Head of caudate nucleus (tissue), 42 donors: Measurements from ENCODE around the gene HAPSTR1.

ENCODE experiments used
- DNase-seq, 42 donors: peaks; one replicate each; pipeline versions ENCODE4 v3.0.0 to v3.0.0-alpha.2; 2020 to 2021; ENCODE audit warnings: mixed read lengths in 7 of 42
- intact Hi-C: fragments of 100-400 bp; cut with DNase I; formaldehyde crosslinking; loops from one replicate; pipeline ENCODE4 v1.15.0; 2022

HAPSTR1 gene

DNA sequence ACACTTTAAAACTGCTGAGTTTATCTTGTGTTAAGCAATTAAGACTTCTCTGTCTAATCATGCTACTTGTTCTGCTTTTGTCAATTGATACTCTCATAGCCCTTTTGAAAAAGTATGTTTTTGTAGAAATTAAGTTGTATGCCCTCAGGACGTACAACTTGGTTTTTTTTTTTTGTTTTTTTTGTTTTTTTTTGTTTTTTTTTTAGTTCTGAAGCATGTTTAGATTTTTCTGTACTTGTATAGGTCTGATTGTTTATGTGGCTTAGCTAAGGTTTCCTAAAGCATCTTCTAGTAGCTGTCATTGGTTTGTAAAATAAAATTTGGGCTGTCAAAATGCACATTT is 21.4 kb downstream of the HAPSTR1 start:
- intact Hi-C loops, result no loop called here
- DNase-seq, result no peak

DNA sequence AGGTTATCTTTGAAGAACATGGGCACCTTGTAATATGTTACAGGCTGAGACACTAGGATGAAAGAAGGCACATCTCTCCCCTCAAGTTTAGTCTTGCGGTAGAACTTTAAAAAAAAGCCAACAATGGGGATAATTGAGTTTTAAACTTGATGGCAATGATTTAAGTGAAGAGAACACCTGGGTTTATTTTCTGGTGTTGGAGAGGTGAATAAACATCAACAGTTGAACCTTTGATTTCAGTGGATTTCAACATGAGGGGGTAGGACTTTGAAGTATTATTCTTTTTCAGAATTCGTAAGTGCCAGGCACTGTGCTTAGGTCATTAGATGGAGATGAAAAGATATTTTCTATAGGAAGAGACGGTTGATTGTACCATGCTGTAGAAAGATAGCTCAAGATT is 22.3 kb downstream of the HAPSTR1 start:
- no peak for DNase-seq
- intact Hi-C loops, result no loop called here

DNA sequence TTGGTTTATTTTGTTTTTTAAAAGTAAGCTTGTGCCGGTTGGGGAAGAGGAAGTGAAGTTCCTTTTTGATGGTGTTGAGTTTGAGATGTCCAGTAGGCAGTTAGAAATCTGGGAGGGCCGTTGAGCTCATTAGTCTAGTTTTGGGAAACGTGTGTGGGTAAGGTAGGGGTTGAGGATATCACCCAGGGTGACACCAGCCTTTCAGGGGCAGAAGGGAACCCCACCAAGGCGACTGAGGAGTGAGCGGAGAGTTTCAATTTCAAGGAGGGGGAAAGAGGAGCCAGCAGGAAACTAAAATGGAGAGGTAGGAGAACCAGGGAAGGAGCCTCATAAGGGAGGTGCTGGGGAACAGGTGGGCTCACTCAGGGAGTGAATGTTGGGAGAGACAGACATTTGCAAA is 22.7 kb downstream of the HAPSTR1 start:
- intact Hi-C loops, result no loop called here

DNA sequence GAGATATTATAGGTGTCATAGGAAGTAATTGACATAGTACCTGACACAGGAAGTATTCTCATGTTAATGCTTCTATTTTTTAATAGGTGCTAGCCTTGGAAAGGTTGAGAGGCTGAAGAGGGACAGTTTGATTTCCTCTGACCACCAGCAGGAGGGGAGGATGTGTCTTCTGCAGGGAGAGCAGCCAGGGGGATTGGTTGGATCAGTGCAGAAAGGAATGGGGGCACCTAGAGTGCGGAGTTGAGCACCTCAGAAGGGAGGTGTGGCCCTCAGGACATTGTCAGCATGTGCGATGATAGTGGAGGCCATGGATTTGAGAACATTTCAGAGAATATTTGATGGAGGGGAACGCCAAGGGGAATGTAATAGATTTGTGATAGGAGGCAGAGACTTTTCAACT is 23.4 kb downstream of the HAPSTR1 start:
- DNase-seq, result no peak
- intact Hi-C loops, result no loop called here

More for the DNA sequence above, 22.7 kb downstream of the HAPSTR1 start:
- DNase-seq, result no peak

DNA sequence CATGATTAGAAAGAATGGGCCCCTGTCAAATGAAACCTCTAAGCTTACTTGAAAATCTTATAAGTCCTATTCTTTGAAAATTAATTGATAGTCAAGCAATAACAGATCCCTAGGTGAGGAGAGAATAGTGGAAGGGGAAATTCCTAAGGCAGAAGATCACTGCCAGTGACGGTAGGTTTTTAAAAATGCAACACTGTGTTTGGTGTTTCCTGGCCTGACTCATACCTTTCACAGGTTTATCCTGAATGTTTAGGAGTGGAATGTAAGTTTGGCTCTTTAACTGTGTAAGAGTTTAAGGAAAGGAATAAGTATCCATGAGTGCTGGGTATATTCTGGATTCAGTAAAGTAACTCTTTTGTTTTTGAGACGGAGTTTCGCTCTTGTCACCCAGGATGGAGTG is 23.8 kb downstream of the HAPSTR1 start:
- intact Hi-C loops, result no loop called here
- DNase-seq, result no peak

DNA sequence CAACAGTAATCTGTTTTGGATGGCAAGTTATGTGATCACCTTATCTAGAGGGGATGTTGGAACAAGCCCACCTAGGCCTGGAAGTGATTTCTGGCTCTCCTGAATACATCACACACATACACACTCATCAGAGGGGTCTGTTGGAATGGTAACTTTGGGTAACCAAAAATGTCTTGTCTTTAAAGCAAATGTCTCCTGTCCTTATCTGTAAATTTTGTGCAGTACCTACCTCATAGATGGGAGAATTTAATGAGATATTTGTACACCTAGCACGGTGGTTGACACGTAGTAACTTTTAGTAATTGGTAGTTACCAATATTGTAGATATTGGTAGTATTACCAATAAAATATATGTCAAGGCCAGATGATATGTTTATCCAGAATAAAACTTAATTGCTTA is 24.7 kb downstream of the HAPSTR1 start:
- intact Hi-C loops, result no loop called here
- no peak for DNase-seq

DNA sequence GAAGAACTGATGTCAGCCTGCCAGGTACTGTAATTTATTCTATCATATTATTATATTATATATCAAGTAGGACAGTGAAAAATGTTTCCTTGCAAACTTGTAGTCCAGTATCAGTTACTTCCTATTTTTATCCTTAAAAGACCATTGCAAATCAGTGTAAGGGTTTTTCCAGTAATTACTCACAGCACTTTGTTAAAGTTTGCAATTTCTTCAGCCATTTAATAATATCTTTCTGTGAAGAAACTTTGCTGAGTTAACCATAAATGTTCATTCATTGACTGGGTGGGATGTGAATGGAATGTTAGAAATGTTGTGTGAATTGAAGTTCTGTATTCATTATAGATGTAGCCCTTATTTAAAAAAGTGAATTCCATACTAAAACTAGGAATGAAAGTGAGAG is 26.7 kb downstream of the HAPSTR1 start:
- intact Hi-C loops, result no loop called here
- no peak for DNase-seq

DNA sequence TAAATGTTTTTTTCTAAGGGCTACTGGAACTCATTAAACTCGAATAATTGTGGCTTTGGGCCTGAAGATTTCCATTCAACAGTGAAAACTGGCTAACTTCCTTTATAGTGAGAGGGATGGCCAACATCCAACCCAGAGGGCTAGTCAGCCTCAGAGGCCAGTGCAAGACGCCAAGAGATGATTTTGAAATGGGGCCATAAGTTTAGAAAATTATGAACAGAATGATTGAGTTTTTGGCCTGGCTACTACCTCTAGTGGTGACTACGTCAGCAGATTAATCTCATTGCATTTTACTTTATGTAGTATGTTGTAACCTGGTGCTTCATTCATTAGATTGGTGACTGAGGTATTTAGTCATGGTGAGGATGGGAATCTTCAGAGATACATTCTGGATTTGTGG is 28.4 kb downstream of the HAPSTR1 start:
- DNase-seq, result peak in 2 of 42 donors; percentile 41 to 66
- intact Hi-C loops, result no loop called here

DNA sequence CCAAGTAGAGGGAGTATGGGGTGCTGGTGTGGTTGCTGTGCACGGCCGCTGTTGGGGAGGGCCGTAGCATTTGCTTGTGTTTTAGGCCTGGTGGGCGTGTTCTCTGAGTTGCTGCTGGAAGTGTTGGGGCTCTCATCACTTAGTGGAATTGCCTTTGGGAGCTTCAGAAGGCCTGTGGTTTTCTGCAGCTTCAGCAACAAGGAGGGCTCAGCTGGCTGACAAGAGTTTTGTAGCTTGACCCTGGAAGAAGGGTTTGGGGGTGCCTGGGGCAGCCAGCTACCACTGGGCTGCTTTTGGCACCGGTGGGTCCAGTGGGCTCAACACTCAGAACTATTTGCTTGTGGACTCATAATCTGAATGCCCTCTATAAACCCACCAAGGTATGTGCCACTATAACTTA is 30.9 kb downstream of the HAPSTR1 start:
- DNase-seq, result no peak
- intact Hi-C loops, result no loop called here

DNA sequence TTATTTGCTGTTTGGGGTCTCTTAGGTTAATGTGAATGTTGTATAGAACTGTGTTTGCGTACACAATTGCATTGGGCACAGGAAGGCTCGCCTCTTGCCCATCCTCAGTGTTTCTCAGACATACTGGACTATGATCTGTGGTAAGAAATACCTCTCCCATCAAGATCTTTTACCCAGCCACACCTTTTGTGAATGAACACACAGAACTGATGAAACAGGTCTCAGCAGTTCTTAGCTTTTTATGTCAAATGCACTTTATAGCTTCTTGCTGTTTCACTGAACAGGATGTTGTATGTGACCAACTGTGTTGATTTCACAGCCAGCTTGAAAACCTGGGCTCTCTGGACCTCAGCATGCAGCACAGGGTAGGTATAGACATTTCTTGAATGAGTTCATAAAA is 31.5 kb downstream of the HAPSTR1 start:
- intact Hi-C loops, result no loop called here
- no peak for DNase-seq

DNA sequence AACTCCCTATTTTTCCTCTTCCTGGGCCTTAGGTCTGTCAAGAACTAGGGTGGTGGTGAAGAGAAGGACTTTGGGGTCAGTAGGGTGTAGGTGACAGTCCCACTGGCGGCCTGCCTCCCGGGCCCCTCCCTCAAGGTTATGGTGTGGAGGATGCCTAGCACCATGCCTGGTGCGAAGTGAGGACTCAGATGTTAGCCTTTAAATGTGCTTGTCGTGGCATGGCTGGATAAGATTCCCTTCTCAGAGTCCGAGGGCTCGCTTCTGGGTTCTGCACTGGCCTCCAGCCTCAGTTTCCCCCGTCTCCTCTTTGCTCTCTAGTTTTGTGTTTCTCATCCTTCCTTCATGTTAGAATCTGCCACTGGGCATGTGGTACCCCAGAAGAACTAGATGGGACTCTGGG is 32.0 kb downstream of the HAPSTR1 start:
- DNase-seq, result no peak
- intact Hi-C loops, result no loop called here

DNA sequence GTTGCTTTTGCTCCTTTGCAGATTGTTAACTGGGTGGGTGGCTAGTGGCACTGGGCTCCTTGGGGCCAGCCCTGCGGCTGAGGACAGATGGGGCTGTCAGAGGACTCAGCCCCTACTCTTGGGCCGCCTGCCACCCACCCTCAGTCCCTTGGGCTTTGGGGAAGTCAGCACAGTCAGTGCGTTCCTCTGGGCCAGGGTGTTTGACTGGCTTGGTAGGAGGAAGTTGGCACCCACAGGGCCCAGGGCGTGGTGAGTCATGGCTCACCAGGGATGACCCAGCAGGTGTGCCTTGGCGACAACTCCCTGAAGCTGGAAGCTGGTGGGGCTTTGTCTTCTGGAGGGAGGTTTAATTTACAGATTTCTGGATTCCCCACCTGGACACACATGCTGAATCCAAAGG is 32.4 kb downstream of the HAPSTR1 start:
- intact Hi-C loops, result no loop called here
- peak in 3 of 42 donors; percentile 14 to 49 (median 46) for DNase-seq

DNA sequence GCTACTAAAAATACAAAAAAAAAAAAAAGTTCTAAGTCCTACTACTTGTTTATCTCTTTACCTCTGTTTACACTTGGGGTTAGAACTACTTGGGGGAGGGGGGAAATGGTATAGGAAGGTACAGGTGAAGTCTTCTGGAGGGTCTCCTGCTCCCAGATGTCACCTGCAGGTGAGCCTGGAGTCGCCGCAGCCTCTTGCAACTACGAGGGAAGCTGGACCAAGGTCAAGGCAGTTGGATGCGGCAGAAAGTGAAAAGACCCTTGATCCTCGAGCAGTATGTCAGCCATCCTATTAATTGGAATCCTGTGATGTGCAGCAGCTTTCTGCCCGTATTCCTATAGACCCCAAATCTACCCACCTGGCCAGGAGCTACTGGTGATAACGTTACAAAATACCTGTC is 33.0 kb downstream of the HAPSTR1 start:
- intact Hi-C loops, result no loop called here
- peak in 1 of 42 donors; percentile 31 for DNase-seq

DNA sequence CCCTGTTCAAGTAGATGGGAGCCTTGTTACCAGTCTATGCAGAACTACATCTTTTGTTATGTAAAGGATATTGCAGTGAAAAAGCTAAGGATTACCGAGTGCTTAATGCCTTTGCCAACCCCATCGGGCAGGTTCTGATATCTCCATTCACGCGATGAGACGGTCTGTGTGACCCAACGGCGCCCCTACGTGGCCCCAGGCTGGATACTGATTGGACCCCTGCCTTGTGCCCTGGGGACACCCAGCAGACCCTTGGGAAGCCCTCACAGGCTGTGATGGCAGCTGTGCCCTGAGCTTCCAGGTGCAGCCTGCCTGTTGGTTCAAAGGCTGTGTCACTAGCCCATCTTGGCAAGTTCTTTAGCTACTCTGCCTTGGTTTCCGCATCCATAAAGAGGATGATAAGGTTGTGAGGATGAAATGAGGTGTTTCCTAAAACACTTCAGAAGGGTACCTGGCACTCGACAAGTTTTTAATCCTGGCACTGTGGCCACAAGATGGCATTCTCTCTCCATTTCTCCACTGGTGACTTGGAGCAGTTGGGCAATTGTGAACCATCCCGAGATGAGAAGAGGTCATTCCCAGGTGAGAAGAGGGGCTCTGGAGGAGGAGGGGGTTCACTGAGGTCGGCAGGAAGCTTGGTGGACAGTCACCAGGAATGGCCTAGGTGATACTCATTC is 33.6 kb downstream of the HAPSTR1 start:
- intact Hi-C loops, result no loop called here
- peak in 1 of 42 donors; percentile 42 for DNase-seq

DNA sequence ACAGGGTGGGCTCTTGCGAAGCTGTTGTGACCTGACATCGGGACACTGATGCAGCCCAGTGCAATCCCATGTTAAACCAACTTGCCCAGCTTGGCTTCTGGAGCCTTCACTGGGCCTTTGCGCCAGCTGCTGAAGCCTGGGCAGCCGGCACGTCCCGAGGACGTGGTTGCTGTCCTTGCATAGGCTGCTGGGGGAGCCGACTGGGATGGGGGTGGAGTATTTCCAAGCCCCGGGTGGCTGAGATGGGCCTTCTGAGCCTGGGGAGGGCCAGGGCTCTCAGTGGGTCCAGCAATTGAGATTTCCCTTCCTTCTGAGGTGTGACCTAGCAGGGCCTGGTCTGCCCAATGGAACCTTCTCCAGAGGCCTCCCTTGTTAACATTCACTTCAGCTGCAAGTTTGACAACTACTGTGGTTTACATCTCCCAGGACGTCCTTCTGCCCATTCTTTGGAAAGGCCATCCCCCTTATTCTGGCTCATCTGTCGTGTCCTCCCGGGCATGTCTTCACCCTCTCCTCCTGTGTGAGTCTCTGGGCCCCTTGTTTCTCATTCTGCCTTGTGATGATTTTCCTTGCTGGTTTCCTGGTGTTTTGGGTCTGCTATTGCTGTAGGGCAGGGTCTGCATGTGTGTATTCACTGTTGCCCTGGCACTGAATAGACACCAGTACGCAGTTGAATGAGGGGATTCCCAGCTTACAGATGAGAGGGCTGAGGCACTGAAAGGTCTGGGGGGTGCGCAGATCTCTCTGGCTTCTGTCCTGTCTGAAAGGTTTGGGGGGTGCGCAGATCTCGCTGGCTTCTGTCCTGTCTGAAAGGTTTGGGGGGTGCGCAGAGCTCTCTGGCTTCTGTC is 34.4 kb downstream of the HAPSTR1 start:
- intact Hi-C loops, result no loop called here

DNA sequence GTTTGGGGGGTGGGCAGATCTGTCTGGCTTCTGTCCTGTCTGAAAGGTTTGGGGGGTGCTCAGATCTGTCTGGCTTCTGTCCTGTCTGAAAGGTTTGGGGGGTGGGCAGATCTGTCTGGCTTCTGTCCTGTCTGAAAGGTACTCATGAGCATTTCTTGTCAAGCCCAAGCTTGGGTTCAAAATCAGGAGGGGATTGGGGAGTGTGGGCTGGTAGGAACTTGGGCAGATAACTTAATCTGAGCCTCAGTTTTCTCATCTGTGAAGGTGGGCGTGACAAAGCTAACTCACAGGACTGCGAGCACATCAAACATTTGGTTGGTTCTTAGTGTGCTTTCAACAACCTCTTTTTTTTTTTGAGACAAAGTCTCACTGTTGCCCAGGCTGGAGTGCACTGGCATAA is 35.2 kb downstream of the HAPSTR1 start:
- intact Hi-C loops, result no loop called here
- peak in 1 of 42 donors; percentile 31 for DNase-seq

More for the DNA sequence above, 34.4 kb downstream of the HAPSTR1 start:
- peak in 1 of 42 donors; percentile 33 for DNase-seq

DNA sequence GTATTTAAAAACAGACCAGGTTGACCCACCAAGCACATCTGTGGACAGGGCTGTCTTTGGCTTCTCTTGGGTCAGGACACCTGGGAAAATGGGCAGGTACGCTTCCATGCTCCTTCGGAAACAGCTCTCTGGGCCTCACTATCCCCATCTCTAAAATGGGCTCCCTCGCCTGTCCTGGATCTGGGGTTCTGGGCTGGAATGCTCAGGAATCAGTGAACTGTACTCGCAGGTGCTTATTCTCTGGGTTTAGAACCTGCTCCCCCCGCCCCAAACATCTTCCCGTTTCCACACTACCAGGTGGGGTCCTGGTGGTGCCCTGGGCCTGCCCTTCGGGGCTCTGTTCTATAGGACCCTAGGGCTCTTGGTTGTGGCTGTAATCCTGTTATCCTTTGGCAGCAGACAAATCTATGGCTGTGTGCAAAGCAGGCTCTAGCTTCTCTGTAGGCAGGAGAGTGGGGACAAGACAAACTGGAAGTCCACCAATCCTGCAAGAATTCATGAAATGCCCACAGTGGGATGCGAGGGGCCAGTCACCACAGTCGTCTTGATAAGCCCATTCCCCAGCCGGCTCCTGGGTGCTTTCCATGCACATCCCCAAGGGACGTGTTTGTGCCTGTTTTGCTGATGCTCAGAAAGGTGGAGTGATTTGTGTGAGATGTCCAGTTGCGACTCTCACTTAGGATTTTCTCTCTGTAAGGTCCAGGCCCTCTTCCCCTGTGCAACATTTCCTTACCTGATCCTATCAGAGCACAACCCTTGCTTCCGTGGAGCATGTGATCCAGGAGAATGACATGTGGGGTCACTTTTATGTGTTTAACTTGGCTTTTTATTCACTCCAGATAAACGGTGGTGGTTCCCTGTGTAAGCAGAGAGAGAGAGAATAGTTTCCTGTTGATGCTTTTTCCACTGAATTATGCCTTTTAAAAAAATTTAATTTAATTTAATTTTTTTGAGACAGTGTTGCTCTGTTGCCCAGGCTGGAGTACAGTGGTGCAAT is 37.2 kb downstream of the HAPSTR1 start:
- intact Hi-C loops, result no loop called here
- no peak for DNase-seq

DNA sequence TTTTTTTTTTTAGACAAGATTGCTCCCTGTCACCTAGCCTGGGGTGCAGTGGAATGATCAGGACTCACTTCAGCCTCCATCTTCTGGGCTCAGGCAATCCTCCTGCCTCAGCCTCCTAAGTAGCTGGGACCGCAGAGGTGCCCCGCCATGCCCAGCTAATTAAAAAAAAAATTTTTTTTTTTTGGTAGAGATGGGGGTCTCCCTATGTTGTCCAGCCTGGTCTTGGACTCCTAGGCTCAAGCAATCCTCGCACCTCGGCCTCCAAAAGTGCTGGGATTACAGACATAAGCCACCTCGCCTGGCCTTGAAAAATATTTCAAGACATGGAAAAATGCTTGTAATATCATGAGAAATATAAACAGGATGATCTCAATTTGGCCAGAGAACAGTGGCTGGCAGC is 42.9 kb downstream of the HAPSTR1 start:
- intact Hi-C loops, result no loop called here
- DNase-seq, result peak in 6 of 42 donors; percentile 2 to 26 (median 12)

DNA sequence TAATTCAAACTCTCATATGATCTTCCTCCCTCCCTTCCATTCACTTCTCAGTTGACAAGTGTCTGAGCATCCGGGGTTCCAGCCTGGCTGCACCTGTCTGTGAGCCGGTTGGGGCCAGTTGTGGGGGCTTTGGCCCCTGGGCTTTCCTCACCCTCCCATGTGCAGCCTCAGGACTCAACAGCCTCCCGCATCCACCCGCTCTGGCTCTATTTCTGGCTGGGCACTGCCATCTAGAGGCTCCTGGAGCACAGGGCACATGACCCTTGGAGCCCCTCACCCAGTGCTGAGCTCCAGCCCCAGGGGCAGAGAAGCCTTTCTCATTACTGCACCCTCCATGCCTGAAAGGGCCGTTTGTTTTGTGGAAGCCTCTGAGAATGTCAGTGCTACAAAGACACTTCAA is 43.3 kb downstream of the HAPSTR1 start:
- DNase-seq, result peak in 41 of 42 donors; percentile 25 to 79 (median 55)
- intact Hi-C loops, result no loop called here

DNA sequence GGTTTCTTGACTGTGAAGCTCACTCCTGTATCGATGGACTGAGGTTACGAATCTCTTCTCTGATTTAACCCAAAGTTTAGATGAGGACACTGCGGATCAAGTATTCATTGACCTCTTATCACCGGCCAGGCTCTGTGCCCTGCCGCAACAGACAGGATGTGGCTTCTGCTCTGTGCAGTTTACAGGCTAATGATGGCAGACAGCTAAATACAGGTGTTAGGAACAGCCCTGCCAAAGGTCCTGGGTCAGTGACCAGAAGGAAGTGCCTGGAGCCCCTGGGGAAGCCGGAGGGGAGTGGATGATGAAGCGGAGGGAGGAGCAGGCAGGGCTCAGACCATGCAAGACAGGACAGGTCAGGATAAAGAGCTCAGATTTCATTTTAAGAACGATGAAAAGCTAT is 44.4 kb downstream of the HAPSTR1 start:
- intact Hi-C loops, result no loop called here
- DNase-seq, result peak in 5 of 42 donors; percentile 2 to 27 (median 16)
